Astrocyte of the cerebellum (primary cell): ENCODE measurements around the gene DCLK3.

ENCODE experiments used
- DNase-seq: peaks from one replicate; pipeline ENCODE4 v3.0.0-alpha.2; 2011; ENCODE audit warnings: low read depth
- H3K4me3 ChIP-seq: 2 replicates; pipeline ENCODE4 v1.5.1; 2011; ENCODE audit warnings: mild to moderate bottlenecking, low read depth, low read length, moderate library complexity
- CTCF ChIP-seq: IDR thresholded peaks from 2 replicates; pipeline ENCODE4 v1.5.1; 2012; ENCODE audit warnings: low read length, low read depth, moderate library complexity, mild to moderate bottlenecking; ENCODE audit errors: missing control alignments
- in situ Hi-C: cut with HindIII; loops from 2 replicates; pipeline ENCODE4 v1.10.0; 2017; ENCODE audit warnings: low sequenced_read_pairs

DCLK3 gene

GRCh38 chr3:36790765-36791164, 26.4 kb upstream of the DCLK3 start:
- no peak for DNase-seq
- no peak for TF ChIP-seq CTCF
- in situ Hi-C loops: loop anchor here (5.0 kb wide), 1 partner anchor 37 kb away; no protein-coding TSS in a partner anchor
- no peak overlapping the region for H3K4me3 ChIP-seq

- H3K4me3 ChIP-seq: no peak overlapping the region
- no peak for DNase-seq
- no peak for TF ChIP-seq CTCF
- in situ Hi-C loops: no loop called here
Measured at GRCh38 chr3:36786921-36787890, 22.9 kb upstream of the DCLK3 start.

GRCh38 chr3:36784138-36784635, 19.8 kb upstream of the DCLK3 start:
- no peak for DNase-seq
- no peak overlapping the region for H3K4me3 ChIP-seq
- TF ChIP-seq CTCF: no peak
- in situ Hi-C loops: no loop called here

GRCh38 chr3:36777424-36778218, 13.3 kb upstream of the DCLK3 start:
- TF ChIP-seq CTCF: no peak
- in situ Hi-C loops: no loop called here
- H3K4me3 ChIP-seq: no peak overlapping the region
- DNase-seq: no peak

GRCh38 chr3:36776436-36776835, 12.1 kb upstream of the DCLK3 start:
- in situ Hi-C loops: no loop called here
- no peak for DNase-seq

More at GRCh38 chr3:36776436-36776835, 12.1 kb upstream of the DCLK3 start:
- no peak overlapping the region for H3K4me3 ChIP-seq
- TF ChIP-seq CTCF: no peak
